H9 (cell line): Measurements from ENCODE around the gene ZBTB33. TPM values are rescaled to one million over a fixed set of nuclear protein-coding genes. Genes with fewer than 3 reads are reported as not detected.

Source experiments
- DNase-seq: peaks from one replicate; pipeline ENCODE4 v3.0.0-alpha.2; 2017
- H2AFZ ChIP-seq: one replicate; pipeline ENCODE4 v1.6.1; 2013; ENCODE audit warnings: mild to moderate bottlenecking, low read length, control low read depth, moderate library complexity
- H2AK5ac ChIP-seq: 2 replicates; pipeline ENCODE4 v1.6.1; 2013; ENCODE audit warnings: low read length, control low read depth, mixed read lengths; ENCODE audit not compliant: insufficient read length
- H2BK120ac ChIP-seq: one replicate; pipeline ENCODE4 v1.6.1; 2013; ENCODE audit warnings: low read depth, mild to moderate bottlenecking, low read length, control low read depth, inconsistent platforms; ENCODE audit not compliant: poor library complexity, severe bottlenecking
- H2BK12ac ChIP-seq: 2 replicates; pipeline ENCODE4 v1.6.1; 2013; ENCODE audit warnings: low read length, control low read depth, mixed read lengths, low read depth; ENCODE audit not compliant: insufficient read length
- H2BK15ac ChIP-seq: 2 replicates; pipeline ENCODE4 v1.6.1; 2013; ENCODE audit warnings: low read depth, low read length, control low read depth
- H2BK20ac ChIP-seq: one replicate; pipeline ENCODE4 v1.6.1; 2013; ENCODE audit warnings: low read depth, mild to moderate bottlenecking, low read length, control low read depth, inconsistent platforms; ENCODE audit not compliant: poor library complexity, severe bottlenecking
- H2BK5ac ChIP-seq: 2 replicates; pipeline ENCODE4 v1.6.1; 2013; ENCODE audit warnings: low read length, control low read depth, mixed read lengths; ENCODE audit not compliant: insufficient read length
- H3K14ac ChIP-seq: 2 replicates; pipeline ENCODE4 v1.6.1; 2013; ENCODE audit warnings: low read length, control low read depth; ENCODE audit not compliant: insufficient read depth
- H3K18ac ChIP-seq: 2 replicates; pipeline ENCODE4 v1.6.1; 2013; ENCODE audit warnings: low read depth, mild to moderate bottlenecking, mixed read lengths, low read length, control low read depth; ENCODE audit not compliant: insufficient read length
- H3K23ac ChIP-seq: 2 replicates; pipeline ENCODE4 v1.6.1; 2013; ENCODE audit warnings: low read length, control low read depth, mixed read lengths, low read depth; ENCODE audit not compliant: insufficient read length
- H3K23me2 ChIP-seq: 2 replicates; pipeline ENCODE4 v1.6.1; 2013; ENCODE audit warnings: low read depth, mild to moderate bottlenecking, mixed read lengths, low read length, control low read depth; ENCODE audit not compliant: insufficient read length, poor library complexity, severe bottlenecking
- H3K27ac ChIP-seq: 2 replicates; pipeline ENCODE4 v1.5.1; 2013; ENCODE audit warnings: low read length, control low read depth, mixed read lengths, low read depth; ENCODE audit not compliant: insufficient read length
- H3K27me3 ChIP-seq: 2 replicates; pipeline ENCODE4 v1.6.1; 2013; ENCODE audit warnings: low read length, control low read depth, inconsistent platforms; ENCODE audit not compliant: insufficient read depth
- H3K4ac ChIP-seq: 2 replicates; pipeline ENCODE4 v1.6.1; 2013; ENCODE audit warnings: low read depth, mild to moderate bottlenecking, control low read depth, inconsistent platforms, low read length, moderate library complexity
- H3K4me1 ChIP-seq: 2 replicates; pipeline ENCODE4 v1.6.1; 2013; ENCODE audit warnings: low read length, control low read depth, inconsistent platforms; ENCODE audit not compliant: insufficient read depth
- H3K4me2 ChIP-seq: 2 replicates; pipeline ENCODE4 v1.6.1; 2013; ENCODE audit warnings: low read length, control low read depth, mixed read lengths; ENCODE audit not compliant: insufficient read length, insufficient read depth
- H3K56ac ChIP-seq: 2 replicates; pipeline ENCODE4 v1.6.1; 2013; ENCODE audit warnings: low read depth, mild to moderate bottlenecking, mixed read lengths, low read length, control low read depth; ENCODE audit not compliant: insufficient read length
- H3K79me1 ChIP-seq: 2 replicates; pipeline ENCODE4 v1.6.1; 2013; ENCODE audit warnings: low read depth, mild to moderate bottlenecking, moderate library complexity, low read length, control low read depth, inconsistent platforms; ENCODE audit not compliant: insufficient read depth, poor library complexity, severe bottlenecking
- H3K79me2 ChIP-seq: 2 replicates; pipeline ENCODE4 v1.6.1; 2013; ENCODE audit warnings: low read length, control low read depth, inconsistent platforms; ENCODE audit not compliant: insufficient read depth
- H3K9ac ChIP-seq: 2 replicates; pipeline ENCODE4 v1.6.1; 2013; ENCODE audit warnings: low read length, control low read depth, mixed read lengths; ENCODE audit not compliant: insufficient read length; ENCODE audit errors: extremely low read depth
- H3K9me3 ChIP-seq: one replicate; pipeline ENCODE4 v1.6.1; 2013; ENCODE audit warnings: low read depth, low read length, inconsistent platforms; ENCODE audit not compliant: control insufficient read depth
- H3T11ph ChIP-seq: one replicate; pipeline ENCODE4 v1.6.1; 2013; ENCODE audit warnings: mild to moderate bottlenecking, low read length, control low read depth, inconsistent platforms
- H4K20me1 ChIP-seq: one replicate; pipeline ENCODE4 v1.6.1; 2013; ENCODE audit not compliant: control insufficient read depth, insufficient read length, insufficient read depth
- H4K5ac ChIP-seq: 2 replicates; pipeline ENCODE4 v1.6.1; 2013; ENCODE audit warnings: low read depth, mild to moderate bottlenecking, mixed read lengths, low read length, control low read depth; ENCODE audit not compliant: insufficient read length
- H4K8ac ChIP-seq: replicated peaks from 2 replicates; pipeline ENCODE4 v1.6.1; 2013; ENCODE audit warnings: low read length, control low read depth, mixed read lengths, low read depth; ENCODE audit not compliant: insufficient read length
- H4K91ac ChIP-seq: 2 replicates; pipeline ENCODE4 v1.6.1; 2013; ENCODE audit warnings: low read depth, mild to moderate bottlenecking, moderate library complexity, mixed read lengths, low read length, control low read depth; ENCODE audit not compliant: insufficient read length
- H3K27ac Mint-ChIP-seq, 3 experiments: 2 replicates in 2 of 3; 3 replicates in 1 of 3; pipeline ENCODE4 v1.8.0; 2020 to 2021; ENCODE audit warnings: mixed read lengths in 3 of 3, mild to moderate bottlenecking in 1 of 3, moderate library complexity in 1 of 3
- H3K27me3 Mint-ChIP-seq: 2 replicates; pipeline ENCODE4 v1.8.0; 2021; ENCODE audit warnings: low read depth, mild to moderate bottlenecking, moderate library complexity, mixed read lengths
- H3K36me3 Mint-ChIP-seq, 3 experiments: 2 replicates in 2 of 3; 3 replicates in 1 of 3; pipeline ENCODE4 v1.8.0; 2020 to 2021; ENCODE audit warnings: low read depth in 3 of 3, mixed read lengths in 3 of 3; ENCODE audit not compliant: insufficient read depth in 1 of 3
- H3K4me1 Mint-ChIP-seq, 2 experiments: 2 replicates each; pipeline ENCODE4 v1.8.0; 2020; ENCODE audit warnings: mixed read lengths in 2 of 2
- H3K4me3 Mint-ChIP-seq, 2 experiments: 2 replicates in 1 of 2; 3 replicates in 1 of 2; pipeline ENCODE4 v1.8.0; 2020 to 2021; ENCODE audit warnings: mild to moderate bottlenecking in 2 of 2, mixed read lengths in 2 of 2, moderate library complexity in 1 of 2
- H3K9me3 Mint-ChIP-seq, 2 experiments: 2 replicates in 1 of 2; 3 replicates in 1 of 2; pipeline ENCODE4 v1.8.0; 2020; ENCODE audit warnings: mild to moderate bottlenecking in 2 of 2, mixed read lengths in 2 of 2, moderate library complexity in 1 of 2
- WGBS: extraction: QIAGEN DNeasy Blood & Tissue Kit; methylation state at CpG from one replicate; pipeline ENCODE4 v1.1.7; 2013; ENCODE audit warnings: missing lambda C conversion rate, low lambda C conversion rate, mixed read lengths; ENCODE audit not compliant: insufficient read length; ENCODE audit errors: extremely low coverage; 5-methylcytosine and 5-hydroxymethylcytosine counted together
- total RNA-seq: library from RNA; stranded (reverse); gene quantifications from 2 replicates; pipeline ENCODE4 v1.2.1, GENCODE V29; 2021
- TF ChIP-seq, protein P1 (sequence below): fragments of 200-600 bp; sonication (generic); conservative IDR thresholded peaks from 3 replicates; pipeline ENCODE4 v1.8.0; 2021; ENCODE audit warnings: antibody characterized with exemption, mild to moderate bottlenecking

ZBTB33 gene
- total RNA-seq, 1 experiment from 2014 or later: 18.7 TPM

DNA sequence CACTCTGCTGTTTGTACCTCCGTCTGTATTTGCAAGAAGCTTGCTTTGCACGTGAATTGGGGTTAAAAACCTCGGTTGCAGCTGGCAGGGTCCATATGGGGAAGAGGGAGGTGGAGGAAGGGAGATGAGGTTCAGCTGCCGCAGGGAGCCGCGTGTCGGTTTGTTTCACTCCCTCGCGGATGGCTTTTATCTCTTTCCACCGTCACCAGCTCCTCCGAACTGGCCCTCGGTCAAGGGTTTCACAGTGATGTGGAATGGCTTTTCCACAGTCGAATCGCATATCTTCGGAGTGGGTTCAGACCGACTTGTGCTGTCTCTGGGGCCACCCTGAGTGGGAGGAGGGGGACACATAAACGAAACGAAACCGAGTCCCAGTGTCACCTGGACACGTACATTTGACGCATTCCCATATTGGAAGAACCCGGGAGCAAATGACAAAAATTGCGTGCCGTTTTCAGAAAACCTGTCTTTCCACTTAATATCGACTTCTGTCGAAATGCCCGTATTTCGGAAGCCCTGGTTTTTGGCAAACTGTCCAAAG, 929 bp downstream of the ZBTB33 start:
- no peak overlapping the region for H3T11ph ChIP-seq
- Mint-ChIP-seq H3K27me3 (peaks cover 14% of the 10 kb centered on the region), H3K4me3 (peak overlapping the region; percentile 88 to 97), H3K4me1 (peaks cover 4% of the 10 kb centered on the region in 2 experiments; a peak in 2 of 4 replicates), H3K9me3 (peaks cover 41 to 68% of the 10 kb centered on the region in 2 experiments), H3K27ac (peak overlapping the region in 2 of 3 experiments; percentile 86 to 89; a peak in 4 of 7 replicates), H3K36me3 (peaks cover 13 to 34% (median 33%) of the 10 kb centered on the region in 3 experiments; a peak in 6 of 7 replicates)
- H3K27ac ChIP-seq: no peak overlapping the region
- H2BK15ac ChIP-seq: no peak overlapping the region
- no peaks in the 10 kb centered on the region for H3K27me3 ChIP-seq
- H4K8ac ChIP-seq: no peak overlapping the region
- H3K14ac ChIP-seq: peak overlapping the region; percentile 49
- peaks cover 8% of the 10 kb centered on the region for H3K23me2 ChIP-seq
- H4K20me1 ChIP-seq: no peaks in the 10 kb centered on the region
- H3K79me2 ChIP-seq: no peaks in the 10 kb centered on the region
- no peak overlapping the region for H2AK5ac ChIP-seq
- H3K18ac ChIP-seq: peak overlapping the region; percentile 60
- peak overlapping the region; percentile 85 for H3K4me2 ChIP-seq
- H3K56ac ChIP-seq: no peak overlapping the region
- no peak overlapping the region for H2BK120ac ChIP-seq
- peaks cover 11% of the 10 kb centered on the region for H3K9me3 ChIP-seq
- TF ChIP-seq, protein P1, sequence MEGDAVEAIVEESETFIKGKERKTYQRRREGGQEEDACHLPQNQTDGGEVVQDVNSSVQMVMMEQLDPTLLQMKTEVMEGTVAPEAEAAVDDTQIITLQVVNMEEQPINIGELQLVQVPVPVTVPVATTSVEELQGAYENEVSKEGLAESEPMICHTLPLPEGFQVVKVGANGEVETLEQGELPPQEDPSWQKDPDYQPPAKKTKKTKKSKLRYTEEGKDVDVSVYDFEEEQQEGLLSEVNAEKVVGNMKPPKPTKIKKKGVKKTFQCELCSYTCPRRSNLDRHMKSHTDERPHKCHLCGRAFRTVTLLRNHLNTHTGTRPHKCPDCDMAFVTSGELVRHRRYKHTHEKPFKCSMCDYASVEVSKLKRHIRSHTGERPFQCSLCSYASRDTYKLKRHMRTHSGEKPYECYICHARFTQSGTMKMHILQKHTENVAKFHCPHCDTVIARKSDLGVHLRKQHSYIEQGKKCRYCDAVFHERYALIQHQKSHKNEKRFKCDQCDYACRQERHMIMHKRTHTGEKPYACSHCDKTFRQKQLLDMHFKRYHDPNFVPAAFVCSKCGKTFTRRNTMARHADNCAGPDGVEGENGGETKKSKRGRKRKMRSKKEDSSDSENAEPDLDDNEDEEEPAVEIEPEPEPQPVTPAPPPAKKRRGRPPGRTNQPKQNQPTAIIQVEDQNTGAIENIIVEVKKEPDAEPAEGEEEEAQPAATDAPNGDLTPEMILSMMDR: no peak
- no peak overlapping the region for H4K5ac ChIP-seq
- peak overlapping the region; percentile 85 for H3K9ac ChIP-seq
- H2BK12ac ChIP-seq: no peak overlapping the region
- H3K23ac ChIP-seq: no peak overlapping the region
- no peaks in the 10 kb centered on the region for H3K79me1 ChIP-seq
- H2BK20ac ChIP-seq: no peak overlapping the region
- H3K4me1 ChIP-seq: no peaks in the 10 kb centered on the region
- H2BK5ac ChIP-seq: no peak overlapping the region
- no peak overlapping the region for H2AFZ ChIP-seq
- H3K4ac ChIP-seq: no peak overlapping the region
- DNase-seq: no peak
- no CpG with 5 or more reads among the region's 28 CpGs for WGBS
- no peak overlapping the region for H4K91ac ChIP-seq
